Limb (tissue), 2 donors: ENCODE measurements around the gene WSCD1.

Experiments used
- DNase-seq, 2 donors: peaks; one replicate each; pipeline ENCODE4 v3.0.0-alpha.2; 2016; ENCODE audit errors: extremely low spot score in 2 of 2

The WSCD1 gene

DNA sequence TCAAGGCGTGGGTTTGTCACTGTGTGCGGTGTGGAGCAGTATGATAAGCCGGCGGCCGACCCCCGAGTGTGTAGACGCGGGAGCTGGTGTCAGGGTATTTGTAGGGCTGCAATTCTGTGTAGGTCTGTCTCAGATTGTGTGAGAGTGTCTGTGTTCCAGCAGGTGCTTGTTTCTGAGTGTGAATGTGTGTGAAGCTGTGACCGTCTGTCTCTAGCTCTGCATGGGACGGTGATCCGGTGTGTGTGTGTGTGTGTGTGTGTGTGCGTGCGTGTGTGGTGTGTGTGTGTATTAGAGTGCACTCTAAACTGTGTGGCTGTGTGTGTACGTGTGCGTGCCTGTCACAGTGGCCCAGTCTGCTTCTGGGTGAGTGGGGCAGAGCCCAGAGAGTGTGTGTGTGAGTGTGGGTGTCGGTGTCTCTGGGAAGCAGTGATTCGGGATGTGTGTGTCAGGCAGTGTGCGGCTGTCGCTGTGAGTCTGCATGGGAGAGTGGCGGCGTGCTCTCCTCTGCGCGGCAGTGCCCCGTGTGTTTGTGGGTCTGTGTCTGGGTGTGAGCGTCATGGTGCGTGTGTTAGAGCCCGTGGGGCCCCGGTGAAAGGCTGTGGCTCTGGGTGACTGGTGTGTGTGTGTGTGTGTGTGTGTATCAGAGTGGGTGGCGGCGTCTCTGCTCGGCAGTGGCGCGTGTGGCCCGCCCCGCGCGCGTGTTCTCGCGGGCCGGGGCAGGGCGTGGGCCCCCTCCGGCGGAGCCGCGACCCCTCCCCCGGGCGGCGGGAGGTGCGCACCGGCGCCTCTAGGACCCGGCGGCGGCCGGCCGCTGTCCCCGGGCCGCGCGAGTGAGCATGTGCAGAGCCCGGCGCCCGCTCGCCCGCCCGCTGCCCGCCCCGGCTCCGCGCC is at the start of gene WSCD1:
Gene WSCD1, plus strand, starts transcription at position 841 of the 891 bp plus-strand sequence. CDS start 10,280 bp downstream, outside the sequence.
- peak in 1 of 2 donors; percentile 69 for DNase-seq

DNA sequence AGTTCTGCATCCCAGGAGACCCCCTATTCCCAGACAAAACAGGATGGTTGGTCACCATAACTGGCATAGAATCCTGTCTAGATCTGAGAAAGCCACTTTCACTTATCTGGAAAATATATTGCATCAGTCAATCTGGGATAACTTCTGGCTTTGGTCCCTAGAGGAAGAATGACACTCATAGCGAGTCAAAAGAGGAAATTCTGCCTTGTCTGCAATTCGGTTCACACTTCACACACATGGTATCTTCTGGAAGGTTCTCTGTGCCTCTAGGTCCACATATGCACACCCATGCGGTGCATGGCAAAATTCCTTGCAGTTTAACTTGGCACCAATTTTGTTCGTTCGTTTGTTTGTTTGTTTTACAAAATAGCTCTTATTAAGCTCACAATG is 49.2 kb upstream of the WSCD1 start:
- DNase-seq, result no peak

DNA sequence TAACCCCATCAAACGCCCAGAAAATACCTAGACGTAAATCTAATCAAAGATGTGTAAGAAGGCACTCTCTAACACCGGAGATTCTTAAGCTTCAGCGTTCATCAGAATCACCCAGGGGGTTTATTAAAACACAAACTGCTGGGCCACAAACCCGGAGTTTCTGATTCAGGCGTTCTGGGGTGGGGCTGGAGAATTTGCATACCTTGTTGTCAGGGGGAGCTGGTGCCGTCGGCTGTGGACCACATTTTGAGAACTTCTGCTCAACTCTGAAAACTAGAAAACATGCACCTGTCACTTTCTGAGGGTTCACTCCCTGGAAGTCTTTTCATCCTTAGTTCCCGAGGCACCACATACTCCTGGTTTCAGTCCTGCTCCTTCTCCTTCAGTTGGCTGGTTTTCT is 48.6 kb upstream of the WSCD1 start:
- DNase-seq, result no peak

DNA sequence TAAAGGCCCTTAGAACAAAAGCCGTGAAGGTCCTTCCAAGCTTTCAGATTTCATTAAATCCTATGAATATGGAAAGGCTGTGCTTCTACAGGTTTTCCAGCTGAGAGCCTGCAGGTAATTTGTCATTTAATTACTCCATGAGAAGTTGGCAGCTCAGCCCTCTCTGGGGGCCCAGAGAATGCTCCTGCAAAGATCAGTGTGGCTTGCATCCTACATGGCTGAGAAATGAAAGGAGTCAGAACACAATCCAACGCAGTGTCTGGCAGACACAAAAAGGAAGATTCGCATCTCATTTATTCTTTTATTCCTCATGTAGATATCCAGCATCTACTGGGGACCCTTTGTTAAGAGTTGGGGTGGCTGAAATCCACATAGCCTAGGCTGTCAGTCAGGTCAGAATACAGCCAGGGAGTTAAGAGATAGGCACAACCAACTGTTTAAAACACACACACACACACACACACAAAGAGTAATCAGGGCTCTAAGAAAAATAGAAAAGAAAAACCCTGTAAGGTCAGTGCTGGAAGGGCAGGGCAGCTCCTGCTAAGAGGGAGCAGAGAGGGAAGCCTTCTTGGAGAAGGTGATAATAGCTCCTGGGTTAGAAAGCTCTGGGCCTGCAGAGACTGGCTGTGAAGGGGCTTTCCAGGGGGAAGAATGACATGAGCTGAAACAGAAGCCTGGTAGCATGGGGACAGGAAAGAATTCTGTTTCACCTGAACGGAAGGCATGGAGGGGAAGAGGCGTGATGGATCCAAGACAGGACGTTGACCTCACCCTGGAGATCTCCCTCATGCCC is 46.9 kb upstream of the WSCD1 start:
- DNase-seq, result no peak

DNA sequence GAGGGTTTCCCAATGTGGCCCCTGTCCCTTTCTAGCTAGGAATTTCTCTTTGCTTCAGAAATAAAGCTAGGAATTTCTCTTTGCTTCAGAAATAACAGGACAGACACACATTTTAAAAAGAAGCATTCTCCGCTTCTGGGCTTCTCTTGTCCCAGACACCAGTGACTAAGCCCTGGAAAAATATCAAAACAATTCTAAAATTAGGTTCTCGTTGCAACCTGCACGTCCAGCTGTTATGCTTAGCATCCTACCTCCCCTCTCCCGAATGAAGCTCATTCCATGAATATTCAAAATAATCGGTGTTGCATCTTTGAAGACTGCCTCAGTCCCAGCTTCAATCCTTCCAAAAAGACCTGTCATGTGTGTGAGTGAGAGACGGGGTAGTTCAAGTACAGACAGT is 45.6 kb upstream of the WSCD1 start:
- DNase-seq, result no peak

DNA sequence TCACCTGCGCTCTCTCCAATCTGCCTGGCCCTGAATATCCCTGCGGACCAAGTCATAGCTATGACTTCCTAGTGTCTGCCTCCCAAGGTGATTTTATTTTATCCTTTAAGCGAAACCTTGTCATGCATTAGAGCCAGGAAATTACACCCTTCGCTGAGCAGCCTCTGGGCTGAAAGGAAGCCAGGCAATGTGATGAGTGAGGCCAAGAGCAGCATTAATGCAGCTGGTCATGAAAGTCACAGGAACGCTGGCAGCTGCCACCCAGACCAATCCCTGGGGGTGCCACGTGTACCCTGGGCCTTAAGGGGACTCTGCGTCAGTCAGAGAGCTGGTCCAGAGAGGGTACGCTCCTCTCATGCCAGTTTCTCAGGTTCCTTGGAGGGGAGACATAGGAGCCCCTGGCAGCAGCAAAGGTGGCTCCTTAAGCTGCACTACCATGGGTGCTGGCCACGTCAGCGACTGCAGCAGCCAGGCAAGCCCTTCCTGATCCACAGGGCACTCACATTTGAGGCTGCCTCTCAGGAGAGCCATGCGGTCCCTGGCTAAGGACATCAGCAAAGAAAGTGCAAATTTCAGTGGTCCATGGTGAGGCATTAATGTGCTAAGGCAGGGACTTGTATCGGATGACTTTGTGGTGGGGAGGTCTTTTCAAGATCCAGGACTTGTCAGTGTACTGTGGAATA is 42.7 kb upstream of the WSCD1 start:
- peak in 1 of 2 donors; percentile 37 for DNase-seq

DNA sequence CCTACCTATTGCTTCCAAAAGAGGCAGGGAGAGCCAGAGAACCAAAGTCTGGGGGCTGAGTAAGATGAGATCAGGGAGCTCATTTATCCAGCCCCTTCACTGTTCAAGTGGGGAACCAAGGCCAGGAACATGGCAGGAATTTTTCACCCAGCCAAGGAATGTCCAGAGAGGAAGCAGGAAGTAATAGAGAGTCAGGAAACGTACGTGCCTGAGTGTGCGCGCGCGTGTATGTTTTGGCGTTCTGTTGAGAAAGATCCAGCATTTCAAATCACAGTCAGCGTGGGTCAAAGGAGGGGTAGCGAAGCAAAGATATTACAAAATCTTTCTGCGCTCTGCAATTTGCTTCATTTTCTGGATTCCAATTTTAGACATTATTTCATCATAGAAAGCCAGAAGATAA is 41.9 kb upstream of the WSCD1 start:
- DNase-seq, result no peak

DNA sequence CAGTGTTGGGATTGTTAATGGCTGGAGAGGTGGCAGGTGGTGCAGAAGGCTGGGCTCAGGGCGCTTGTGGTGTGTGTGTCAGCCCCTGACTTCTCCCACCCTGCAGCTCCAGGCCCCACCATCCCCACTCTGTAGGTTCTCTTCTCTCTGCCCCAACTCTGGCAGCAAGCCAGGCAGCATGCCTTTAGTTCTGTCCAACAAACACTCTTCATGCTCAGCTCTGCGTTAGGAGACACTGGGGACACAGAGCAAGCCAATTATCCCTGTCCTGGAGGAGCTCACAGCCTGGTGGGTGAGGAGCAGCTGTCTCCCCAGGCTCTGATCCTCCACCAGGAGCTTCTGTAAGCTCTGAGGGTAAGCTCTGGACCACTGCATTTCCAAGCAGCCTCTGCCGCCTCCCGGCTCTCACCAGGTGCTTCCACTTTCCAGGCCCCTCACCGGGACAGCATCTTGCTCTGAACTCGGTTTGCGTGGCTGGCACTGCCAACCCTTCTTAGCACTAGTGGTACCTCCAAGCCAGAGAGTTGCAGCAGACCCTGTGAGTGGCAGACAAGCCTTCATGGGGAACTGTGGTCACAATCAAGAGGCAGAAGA is 34.3 kb upstream of the WSCD1 start:
- peak in 1 of 2 donors; percentile 43 for DNase-seq

DNA sequence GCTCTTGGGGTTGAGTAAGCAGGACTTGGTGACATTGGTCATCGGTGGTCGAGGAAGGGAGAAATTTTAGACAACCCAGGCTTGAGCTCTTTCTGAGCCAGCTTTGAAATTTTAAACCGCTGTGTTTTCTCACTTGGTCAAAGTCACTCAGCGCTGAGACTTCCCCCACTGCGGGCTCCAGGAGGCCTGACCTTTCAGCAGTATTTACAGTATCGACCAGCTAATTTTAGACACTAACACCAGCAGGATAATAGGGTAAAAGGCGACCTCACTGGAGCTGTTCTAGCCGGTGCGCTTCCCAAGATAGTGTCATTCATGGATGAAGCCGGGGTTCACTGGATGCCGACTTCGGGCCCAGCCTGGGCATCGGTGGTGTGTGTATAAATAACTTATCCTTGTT is 29.7 kb upstream of the WSCD1 start:
- no peak for DNase-seq

DNA sequence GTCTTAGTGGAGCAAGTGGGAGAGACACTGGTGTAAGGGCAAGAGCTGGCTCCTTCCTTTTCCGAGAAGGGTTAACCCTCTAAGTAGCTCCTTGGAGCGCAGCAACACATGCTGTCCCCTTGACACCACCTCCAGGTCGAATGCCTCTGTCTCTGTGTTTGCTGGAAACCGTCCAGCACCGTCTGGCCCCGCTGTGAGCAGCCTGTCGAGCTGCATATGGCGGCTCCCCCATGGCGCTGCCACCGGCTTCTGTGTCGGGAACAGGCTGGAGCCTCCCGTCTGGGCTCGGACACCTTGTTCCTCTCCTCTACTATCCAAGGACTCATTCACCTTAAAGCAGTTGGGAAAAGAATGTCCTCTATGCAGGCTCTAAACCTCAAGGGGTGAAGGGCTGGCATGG is 28.9 kb upstream of the WSCD1 start:
- DNase-seq, result no peak

DNA sequence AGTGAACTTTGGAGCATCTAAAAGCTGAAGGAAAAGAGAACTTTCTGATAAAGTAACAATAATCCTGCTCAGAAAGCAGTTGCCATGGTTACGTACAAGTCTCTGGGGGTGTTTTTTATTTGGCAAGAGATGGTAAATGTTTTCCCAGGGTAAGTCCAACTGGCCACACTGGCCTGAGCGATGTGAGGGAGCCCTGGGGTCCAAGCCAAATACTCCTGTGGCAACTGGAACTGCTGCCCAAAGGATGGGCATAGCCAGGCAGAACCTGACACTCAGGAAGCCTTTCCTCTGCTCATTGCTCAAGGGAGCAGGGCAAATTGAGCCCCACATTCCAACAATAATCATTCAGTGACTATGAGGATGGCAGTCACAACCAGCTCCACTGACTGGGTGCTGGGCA is 26.8 kb upstream of the WSCD1 start:
- no peak for DNase-seq

DNA sequence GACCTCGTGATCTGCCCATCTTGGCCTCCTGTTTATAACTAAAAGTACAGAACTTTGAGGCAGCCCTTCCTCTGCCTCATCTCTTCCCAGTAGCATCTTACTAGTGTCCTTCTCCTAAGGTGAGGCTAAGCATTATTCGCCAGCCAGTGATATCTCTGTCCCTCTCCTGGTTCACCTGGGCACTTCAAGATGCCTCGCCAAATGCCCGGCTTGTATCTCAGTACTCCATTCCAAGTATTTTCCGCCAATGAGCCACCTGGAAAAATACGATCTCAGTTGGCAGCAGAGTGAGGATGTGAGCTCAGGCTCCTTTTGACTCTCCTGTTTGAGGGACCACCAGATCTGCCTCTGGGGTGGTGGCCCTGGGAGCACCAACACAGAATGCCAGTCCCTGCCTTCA is 25.9 kb upstream of the WSCD1 start:
- DNase-seq, result no peak

DNA sequence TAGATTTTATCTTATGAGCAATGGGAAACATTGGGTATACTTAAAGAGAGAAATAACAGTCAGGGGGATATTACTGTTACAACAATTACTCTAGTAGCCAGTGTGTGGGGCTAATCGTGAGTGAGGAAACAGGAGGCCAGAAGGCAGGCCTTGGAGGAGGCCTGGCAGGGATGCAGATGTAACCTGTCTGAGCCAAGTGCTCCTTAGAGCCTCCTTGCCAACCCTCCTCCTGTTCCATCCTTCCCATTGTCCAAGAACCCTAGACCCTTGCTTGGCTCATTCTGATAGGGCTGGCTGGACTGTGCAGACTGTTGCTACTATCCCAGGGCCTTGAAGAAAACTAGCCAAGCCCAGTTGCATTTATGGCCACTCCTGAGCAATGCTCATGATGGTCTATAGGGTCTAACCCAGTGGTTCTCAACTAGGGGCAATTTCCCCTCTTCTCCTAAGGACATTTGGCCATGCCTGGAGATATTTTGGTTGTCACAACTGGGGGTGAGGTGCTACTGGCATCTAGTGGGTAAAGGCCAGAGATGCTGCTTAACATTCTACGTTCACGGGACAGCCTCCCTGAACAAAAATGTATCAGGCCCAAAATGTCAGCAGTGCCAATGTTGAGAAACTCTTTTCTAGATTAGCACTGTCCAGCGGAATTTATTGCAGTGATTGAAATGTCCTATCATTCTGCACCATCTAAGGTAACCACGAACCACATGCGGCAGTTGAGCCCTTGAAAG is 24.4 kb upstream of the WSCD1 start:
- no peak for DNase-seq

DNA sequence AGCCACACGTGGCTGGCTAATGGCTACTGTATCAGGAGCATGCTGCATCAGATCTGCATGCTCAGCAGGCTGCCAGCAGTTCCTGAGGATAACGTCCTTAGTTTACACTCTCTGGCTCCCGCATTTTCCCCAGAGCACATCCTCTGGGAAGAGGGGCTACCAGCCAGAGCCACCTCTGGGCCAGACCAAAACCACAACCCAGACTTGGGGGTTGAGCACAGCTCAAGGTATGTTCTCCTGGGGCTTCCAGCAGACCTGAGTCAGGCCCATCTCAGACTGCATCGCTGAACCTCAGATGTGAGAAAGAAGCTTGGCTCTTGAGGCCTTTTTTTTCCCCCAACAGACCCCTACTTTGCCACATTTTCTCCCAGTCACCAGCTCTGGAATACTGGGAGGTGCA is 23.7 kb upstream of the WSCD1 start:
- DNase-seq, result no peak

DNA sequence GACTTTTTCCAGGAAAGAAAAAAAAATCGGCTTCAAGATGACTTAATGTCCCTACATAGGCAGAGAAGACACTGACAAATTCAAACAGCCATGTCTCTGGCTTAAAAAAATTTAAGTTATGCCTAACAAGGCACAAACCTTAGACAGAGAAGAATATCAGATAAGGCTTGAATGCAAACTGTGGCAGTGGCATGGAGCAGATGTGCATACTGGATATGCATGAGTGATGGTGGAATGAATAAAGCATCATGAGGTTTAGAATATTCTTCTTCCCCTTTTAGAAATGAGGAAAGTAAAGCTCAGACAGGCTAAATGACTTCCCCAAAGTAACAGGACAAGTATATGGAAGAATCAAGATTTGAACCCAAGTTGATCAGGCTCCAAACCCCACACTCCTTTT is 23.2 kb upstream of the WSCD1 start:
- no peak for DNase-seq

DNA sequence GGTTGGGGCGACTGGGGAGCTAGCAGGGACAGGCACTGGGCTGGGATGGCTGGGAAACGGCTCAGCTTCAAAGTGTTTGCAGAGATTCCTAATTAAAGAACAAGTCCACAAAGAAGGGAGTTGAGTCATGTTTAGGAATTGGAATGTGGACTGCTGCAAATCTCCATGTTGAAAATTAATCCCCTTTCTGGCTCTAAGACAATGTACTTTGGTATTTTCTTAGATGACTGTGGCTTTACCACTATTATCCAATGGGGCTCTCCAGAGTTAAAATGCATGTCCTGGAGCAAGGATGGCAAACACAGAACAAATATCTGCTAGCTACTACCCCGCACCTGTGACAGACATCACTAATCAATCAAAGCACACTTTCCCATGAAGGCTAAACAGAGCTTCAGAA is 22.2 kb upstream of the WSCD1 start:
- no peak for DNase-seq

DNA sequence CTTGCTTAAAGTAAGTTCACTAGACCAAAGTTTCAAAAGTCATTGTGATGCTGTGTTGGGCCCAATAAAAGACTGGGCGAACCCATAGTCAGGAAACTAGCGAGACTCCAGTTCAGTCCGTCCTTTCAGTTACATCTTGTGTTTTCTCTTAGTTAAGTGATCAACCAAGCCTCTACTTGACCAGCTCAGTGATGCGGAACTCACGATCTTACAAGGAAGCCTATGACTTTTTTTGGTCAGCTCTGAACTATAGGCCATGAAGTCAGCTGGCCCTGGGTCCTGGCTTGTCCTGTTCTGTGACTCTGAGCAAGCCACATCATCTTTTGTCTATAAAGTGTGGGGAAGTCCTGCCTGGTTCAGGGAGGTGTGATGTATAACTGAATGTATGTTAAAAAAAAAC is 21.7 kb upstream of the WSCD1 start:
- no peak for DNase-seq

DNA sequence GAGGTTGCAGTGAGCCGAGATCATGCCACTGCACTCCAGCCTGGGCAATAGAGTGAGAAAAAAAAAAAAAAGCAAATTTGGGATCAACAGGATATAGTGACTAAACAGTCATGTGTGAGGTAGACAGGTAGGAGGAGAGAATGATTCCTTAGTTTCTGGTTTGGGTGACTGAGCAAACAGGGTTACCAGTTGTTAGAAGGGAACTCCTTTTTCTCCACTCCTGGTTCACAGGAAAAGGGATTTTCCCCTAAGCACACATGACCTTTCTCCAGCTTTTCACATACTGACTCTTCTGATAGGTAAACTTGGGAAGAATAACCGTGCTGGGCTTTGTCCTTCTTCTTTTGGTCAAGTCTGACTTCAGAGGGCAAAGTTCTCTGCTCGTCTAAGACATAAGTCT is 17.3 kb upstream of the WSCD1 start:
- no peak for DNase-seq

DNA sequence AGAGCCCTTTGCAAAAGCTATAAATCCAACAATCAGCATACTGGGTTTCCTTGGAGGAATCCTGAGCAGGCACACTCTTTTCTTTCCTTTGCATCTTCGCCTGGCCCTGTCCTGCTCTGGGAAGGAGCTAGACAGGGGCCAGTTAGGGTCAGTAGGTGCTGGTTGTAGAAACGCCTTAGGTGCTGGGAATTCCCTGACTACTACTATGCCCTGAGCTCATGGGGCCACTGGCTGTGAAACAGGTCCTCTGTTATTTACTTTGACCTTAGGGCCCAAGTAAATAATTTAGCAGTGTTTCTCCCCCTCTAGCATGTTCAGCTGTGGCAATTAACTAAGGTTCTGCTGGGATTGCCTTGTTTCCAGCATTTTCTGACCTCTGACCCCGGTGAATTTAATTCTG is 15.8 kb upstream of the WSCD1 start:
- no peak for DNase-seq

DNA sequence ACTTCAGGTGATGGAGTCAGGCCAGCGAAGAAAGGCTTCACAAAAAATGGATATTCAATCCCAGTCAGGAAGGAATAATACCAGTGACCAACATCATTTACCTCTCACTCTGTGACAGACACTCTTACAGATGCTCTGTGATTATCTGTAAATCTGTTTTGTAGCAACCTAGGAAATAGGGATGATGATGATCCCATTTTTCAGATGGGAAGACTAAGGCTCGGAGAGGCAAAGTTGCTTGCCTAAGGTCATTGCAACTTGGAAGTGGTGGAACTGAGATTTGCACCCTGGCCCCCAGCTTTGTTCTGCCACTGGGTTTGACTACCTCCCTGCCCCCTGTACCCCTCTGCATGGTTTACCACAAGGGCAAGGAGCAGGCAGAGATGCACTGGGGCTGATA is 14.1 kb upstream of the WSCD1 start:
- DNase-seq, result no peak

DNA sequence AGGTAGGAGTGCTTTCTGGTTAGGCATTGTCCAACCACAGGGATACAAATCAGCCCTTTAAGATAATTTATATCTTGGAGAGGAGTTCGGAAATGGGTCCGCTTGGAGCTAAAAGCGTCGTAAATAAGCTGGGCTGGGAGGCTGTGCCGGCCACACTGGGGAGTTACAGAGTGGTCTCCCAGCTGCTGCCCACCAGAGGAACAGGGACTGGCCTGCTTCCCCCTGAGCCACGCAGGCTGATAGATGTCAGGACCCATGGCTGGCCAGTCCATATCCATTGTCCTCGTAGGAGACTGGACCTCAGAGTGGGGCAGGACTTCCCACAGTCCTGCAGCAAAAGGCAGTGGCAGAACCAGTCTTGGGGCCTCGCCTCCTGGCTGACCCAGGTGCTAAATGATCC is 12.6 kb upstream of the WSCD1 start:
- DNase-seq, result no peak
